ENCODE measurements around the gene COL20A1.
"Not testable (repeated sequence)": the region's sequence is repeated elsewhere in the genome, so short reads cannot be mapped to it uniquely, and the experiment has no call there.

The COL20A1 gene

DNA sequence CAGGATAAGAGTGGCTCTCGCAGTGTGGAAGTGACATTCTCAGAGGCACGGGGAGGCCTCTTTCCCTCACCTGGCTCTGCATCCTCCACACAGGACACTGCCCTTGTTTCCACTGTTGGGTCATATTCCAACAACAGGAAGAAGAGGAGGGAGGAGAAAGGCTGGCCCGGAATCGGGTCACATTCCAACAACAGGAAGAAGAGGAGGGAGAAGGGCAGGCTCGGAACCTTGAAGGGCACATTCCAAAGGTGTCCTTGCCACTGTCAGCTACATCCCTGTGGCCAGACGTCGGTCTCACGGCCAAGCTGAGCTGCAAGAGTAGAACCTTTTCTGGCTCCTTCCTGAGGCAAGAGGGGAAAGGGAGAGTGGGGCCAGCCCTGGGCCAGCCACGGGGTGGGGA is 42.7 kb downstream of the COL20A1 start:
- H3K4me3 ChIP-seq (ENCODE audit: control insufficient read depth, low read depth, low read length), result no peak overlapping the region
- DNase-seq (ENCODE audit: low read depth), result no peak
- TF ChIP-seq, protein P1, sequence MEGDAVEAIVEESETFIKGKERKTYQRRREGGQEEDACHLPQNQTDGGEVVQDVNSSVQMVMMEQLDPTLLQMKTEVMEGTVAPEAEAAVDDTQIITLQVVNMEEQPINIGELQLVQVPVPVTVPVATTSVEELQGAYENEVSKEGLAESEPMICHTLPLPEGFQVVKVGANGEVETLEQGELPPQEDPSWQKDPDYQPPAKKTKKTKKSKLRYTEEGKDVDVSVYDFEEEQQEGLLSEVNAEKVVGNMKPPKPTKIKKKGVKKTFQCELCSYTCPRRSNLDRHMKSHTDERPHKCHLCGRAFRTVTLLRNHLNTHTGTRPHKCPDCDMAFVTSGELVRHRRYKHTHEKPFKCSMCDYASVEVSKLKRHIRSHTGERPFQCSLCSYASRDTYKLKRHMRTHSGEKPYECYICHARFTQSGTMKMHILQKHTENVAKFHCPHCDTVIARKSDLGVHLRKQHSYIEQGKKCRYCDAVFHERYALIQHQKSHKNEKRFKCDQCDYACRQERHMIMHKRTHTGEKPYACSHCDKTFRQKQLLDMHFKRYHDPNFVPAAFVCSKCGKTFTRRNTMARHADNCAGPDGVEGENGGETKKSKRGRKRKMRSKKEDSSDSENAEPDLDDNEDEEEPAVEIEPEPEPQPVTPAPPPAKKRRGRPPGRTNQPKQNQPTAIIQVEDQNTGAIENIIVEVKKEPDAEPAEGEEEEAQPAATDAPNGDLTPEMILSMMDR (conservative IDR thresholded peaks at IDR 0.05; ENCODE audit: control insufficient read depth, insufficient read depth, low read depth, low read length), result no peak

GRCh38 chr20:63336232-63336752 is 43.3 kb downstream of the COL20A1 start:
- TF ChIP-seq, protein P1 (conservative IDR thresholded peaks at IDR 0.05; ENCODE audit: control insufficient read depth, insufficient read depth, low read depth, low read length), result no peak
- no peak for DNase-seq (ENCODE audit: low read depth)

GRCh38 chr20:63337786-63338420 is 44.9 kb downstream of the COL20A1 start:
- TF ChIP-seq, protein P1 (conservative IDR thresholded peaks at IDR 0.05; ENCODE audit: control insufficient read depth, insufficient read depth, low read depth, low read length), result no peak
- DNase-seq (ENCODE audit: low read depth), result peak; percentile 64

More at GRCh38 chr20:63336232-63336752, 43.3 kb downstream of the COL20A1 start:
- H3K4me3 ChIP-seq (ENCODE audit: control insufficient read depth, low read depth, low read length), result no peak overlapping the region

GRCh38 chr20:63339154-63340094 is 46.4 kb downstream of the COL20A1 start:
- peak; percentile 51 for DNase-seq (ENCODE audit: low read depth)
- H3K4me3 ChIP-seq (ENCODE audit: control insufficient read depth, low read depth, low read length), result not testable (repeated sequence)

More at GRCh38 chr20:63337786-63338420, 44.9 kb downstream of the COL20A1 start:
- H3K4me3 ChIP-seq (ENCODE audit: control insufficient read depth, low read depth, low read length), result no peak overlapping the region

GRCh38 chr20:63340158-63340688 is 47.2 kb downstream of the COL20A1 start:
- not testable (repeated sequence) for H3K4me3 ChIP-seq (ENCODE audit: control insufficient read depth, low read depth, low read length)

GRCh38 chr20:63342561-63343459 is 49.8 kb downstream of the COL20A1 start:
- H3K4me3 ChIP-seq (ENCODE audit: control insufficient read depth, low read depth, low read length), result no peak overlapping the region
- DNase-seq (ENCODE audit: low read depth), result no peak
- TF ChIP-seq, protein P1 (conservative IDR thresholded peaks at IDR 0.05; ENCODE audit: control insufficient read depth, insufficient read depth, low read depth, low read length), result no peak

More at GRCh38 chr20:63340158-63340688, 47.2 kb downstream of the COL20A1 start:
- DNase-seq (ENCODE audit: low read depth), result peak; percentile 3
